GM12892 (cell line): ENCODE measurements around the gene PLBD2.

ENCODE experiments used
- POLR2AphosphoS5 ChIP-seq: IDR thresholded peaks from 2 replicates; pipeline ENCODE4 v1.6.1; 2011; ENCODE audit warnings: low read depth, low read length, control low read depth
- TAF1 ChIP-seq: IDR thresholded peaks from 2 replicates; pipeline ENCODE4 v1.6.1; 2011; ENCODE audit warnings: low read depth, mild to moderate bottlenecking, control low read depth, low read length, borderline replicate concordance

GRCh38 chr12:113326775-113327395 is 31.5 kb upstream of the PLBD2 start:
- TF ChIP-seq TAF1 = no peak
- TF ChIP-seq POLR2AphosphoS5 = no peak
